Embryonic facial prominence (tissue), 1 donor: Measurements from ENCODE around the gene HPD.
A peak's percentile ranks its signal among the peaks of the same experiment; 100 is the strongest.
"Not testable (repeated sequence)": the region's sequence is repeated elsewhere in the genome, so short reads cannot be mapped to it uniquely, and the experiment has no call there.

Experiments
- DNase-seq: peaks from one replicate; pipeline ENCODE4 v3.0.0-alpha.2; 2016; ENCODE audit errors: extremely low spot score

The HPD gene

GRCh38 chr12:121866331-121866730 is 7.7 kb upstream of the HPD start:
- DNase-seq, result peak; percentile 59

- DNase-seq, result no peak
Measured at GRCh38 chr12:121861636-121862254, 3.1 kb upstream of the HPD start.

- not testable (repeated sequence) for DNase-seq
Measured at GRCh38 chr12:121860699-121861098, 2.0 kb upstream of the HPD start.

GRCh38 chr12:121860257-121860656 is 1.6 kb upstream of the HPD start:
- no peak for DNase-seq

GRCh38 chr12:121858318-121858661 is 369 bp downstream of the HPD start:
- DNase-seq, result no peak

GRCh38 chr12:121857322-121858246 is 1.1 kb downstream of the HPD start:
- no peak for DNase-seq

GRCh38 chr12:121852392-121852791 is 6.3 kb downstream of the HPD start:
- not testable (repeated sequence) for DNase-seq

- no peak for DNase-seq
Measured at GRCh38 chr12:121849665-121850064, 9.0 kb downstream of the HPD start.

- DNase-seq, result no peak
Measured at GRCh38 chr12:121849211-121849610, 9.4 kb downstream of the HPD start.

GRCh38 chr12:121845701-121846100 is 13.0 kb downstream of the HPD start:
- DNase-seq, result no peak

- no peak for DNase-seq
Measured at GRCh38 chr12:121843236-121843982, 15.2 kb downstream of the HPD start.

GRCh38 chr12:121839993-121840761 is 18.5 kb downstream of the HPD start:
- no peak for DNase-seq

- DNase-seq, result peak; percentile 90
Measured at GRCh38 chr12:121839106-121839992, 19.3 kb downstream of the HPD start.

GRCh38 chr12:121838126-121838525 is 20.5 kb downstream of the HPD start:
- DNase-seq, result no peak

GRCh38 chr12:121837680-121838079 is 21.0 kb downstream of the HPD start:
- no peak for DNase-seq

- no peak for DNase-seq
Measured at GRCh38 chr12:121831571-121832245, 27.0 kb downstream of the HPD start.

GRCh38 chr12:121830588-121831265 is 27.9 kb downstream of the HPD start:
- DNase-seq, result no peak

GRCh38 chr12:121830134-121830533 is 28.5 kb downstream of the HPD start:
- DNase-seq, result no peak

- no peak for DNase-seq
Measured at GRCh38 chr12:121829250-121829918, 29.3 kb downstream of the HPD start.
